Measurements from ENCODE around the gene AZIN2. TPM values are rescaled to one million over a fixed set of nuclear protein-coding genes. Genes with fewer than 3 reads are reported as not detected.

AZIN2 gene
- total RNA-seq, 4 donors from 2014 or later = 2.5 to 6.1 (median 4.1) TPM

GRCh38 chr1:33070628-33071027, 10.3 kb upstream of the AZIN2 start:
- 85% methylated on average over 1 of the region's 1 CpG for WGBS
- Histone ChIP-seq H3K36me3 (no peaks in the 10 kb centered on the region), H3K27me3 (no peaks in the 10 kb centered on the region), H3K27ac (replicated peaks in 1 of 4) (no peak overlapping the region), H3K4me1 (no peaks in the 10 kb centered on the region), H3K9me3 (peaks cover 0 to 6% (median 4%) of the 10 kb centered on the region in 4 donors), H3K4me3 (no peak overlapping the region)
- intact Hi-C loops (cut with DNase I) = no loop called here
- TF ChIP-seq POLR2A (IDR thresholded peaks at IDR 0.05; ENCODE audit: low read depth) = no peak
- no peak for TF ChIP-seq CTCF (IDR thresholded peaks at IDR 0.05)
- no peak for TF ChIP-seq EP300 (IDR thresholded peaks at IDR 0.05)
- no peak for TF ChIP-seq POLR2AphosphoS5 (IDR thresholded peaks at IDR 0.05)
- no peak for DNase-seq (ENCODE audit: extremely low spot score)

GRCh38 chr1:33072707-33073106, 8.2 kb upstream of the AZIN2 start:
- TF ChIP-seq EP300 (IDR thresholded peaks at IDR 0.05) = no peak
- TF ChIP-seq POLR2A (IDR thresholded peaks at IDR 0.05; ENCODE audit: low read depth) = no peak
- TF ChIP-seq CTCF (IDR thresholded peaks at IDR 0.05) = no peak
- TF ChIP-seq POLR2AphosphoS5 (IDR thresholded peaks at IDR 0.05) = no peak
- Histone ChIP-seq H3K4me3 (no peak overlapping the region), H3K36me3 (no peaks in the 10 kb centered on the region), H3K4me1 (no peaks in the 10 kb centered on the region), H3K27me3 (no peaks in the 10 kb centered on the region), H3K9me3 (no peaks in the 10 kb centered on the region), H3K27ac (replicated peaks in 1 of 4) (no peak overlapping the region)
- DNase-seq (ENCODE audit: extremely low spot score) = no peak
- WGBS = 67% methylated on average over 2 of the region's 2 CpGs
- intact Hi-C loops (cut with DNase I) = no loop called here

- H3K27ac ChIP-seq (replicated peaks in 1 of 4) = no peak overlapping the region
- no peaks in the 10 kb centered on the region for H3K27me3 ChIP-seq
- 73% methylated on average over 4 of the region's 4 CpGs for WGBS
- no peaks in the 10 kb centered on the region for H3K9me3 ChIP-seq
- intact Hi-C loops (cut with DNase I) = no loop called here
- no peak overlapping the region for H3K4me3 ChIP-seq
- TF ChIP-seq CTCF (IDR thresholded peaks at IDR 0.05) (no peak), POLR2A (IDR thresholded peaks at IDR 0.05; ENCODE audit: low read depth) (no peak), POLR2AphosphoS5 (IDR thresholded peaks at IDR 0.05) (no peak), EP300 (IDR thresholded peaks at IDR 0.05) (no peak)
- no peak for DNase-seq (ENCODE audit: extremely low spot score)
- no peaks in the 10 kb centered on the region for H3K4me1 ChIP-seq
- H3K36me3 ChIP-seq = no peaks in the 10 kb centered on the region
Observed at GRCh38 chr1:33074193-33074945, 6.6 kb upstream of the AZIN2 start.

GRCh38 chr1:33078030-33078591, 2.8 kb upstream of the AZIN2 start:
- TF ChIP-seq CTCF (IDR thresholded peaks at IDR 0.05) (no peak), POLR2A (IDR thresholded peaks at IDR 0.05; ENCODE audit: low read depth) (no peak), POLR2AphosphoS5 (IDR thresholded peaks at IDR 0.05) (no peak), EP300 (IDR thresholded peaks at IDR 0.05) (no peak)
- intact Hi-C loops (cut with DNase I) = no loop called here
- Histone ChIP-seq H3K27me3 (no peaks in the 10 kb centered on the region), H3K9me3 (no peaks in the 10 kb centered on the region), H3K36me3 (no peaks in the 10 kb centered on the region), H3K4me1 (peaks cover 14 to 24% (median 22%) of the 10 kb centered on the region in 4 donors), H3K4me3 (no peak overlapping the region), H3K27ac (replicated peaks in 1 of 4) (no peak overlapping the region)
- WGBS = 46% methylated on average over 1 of the region's 1 CpG
- DNase-seq (ENCODE audit: extremely low spot score) = no peak

Data from esophagus muscularis mucosa (tissue), 4 donors.